B cell (primary cell): ENCODE measurements around the gene GSG1. TPM values are rescaled to one million over a fixed set of nuclear protein-coding genes. Genes with fewer than 3 reads are reported as not detected.

Source experiments
- ATAC-seq: fragments of 200-7000 bp; cut with Tn5 transposase; one replicate; pipeline ENCODE4 v1.10.0; 2021; ENCODE audit warnings: low read depth, mild to moderate bottlenecking, moderate number of reproducible peaks, moderate library complexity
- CTCF ChIA-PET: fragments of 350-600 bp; sonication (Branson Sonifier 250); formaldehyde crosslinking; loops from one replicate; lab custom pipeline; 2021; ENCODE audit warnings: antibody characterized with exemption, inconsistent platforms; lab: Charles Lee
- POLR2A ChIA-PET: fragments of 350-600 bp; sonication (Branson Sonifier 250); formaldehyde crosslinking; loops from one replicate; lab custom pipeline; 2021; ENCODE audit warnings: antibody characterized with exemption; lab: Charles Lee
- DNase-seq: peaks from one replicate; pipeline ENCODE4 v3.0.0; 2013
- H2AFZ ChIP-seq: 2 replicates; pipeline ENCODE4 v1.6.1; 2012; ENCODE audit warnings: mild to moderate bottlenecking, low read depth, low read length; ENCODE audit not compliant: insufficient read depth, poor library complexity, severe bottlenecking
- H3K27ac ChIP-seq, 2 donors: 1 replicate in 1 of 2; 2 replicates in 1 of 2; pipeline ENCODE4 v1.5.1; 2012 to 2013; ENCODE audit warnings: low read length in 2 of 2, mild to moderate bottlenecking in 2 of 2, moderate library complexity in 1 of 2
- H3K27me3 ChIP-seq, 4 experiments: fragments of 200-600 bp in 1 of 4; sonication (generic) in 1 of 4; replicated peaks in 1 of 4; 1 replicate in 2 of 4; 2 replicates in 2 of 4; pipeline versions ENCODE4 v1.6.1 to v1.7.0; 2013 to 2016; ENCODE audit warnings: low read length in 3 of 4, mild to moderate bottlenecking in 2 of 4, mixed read lengths in 1 of 4, moderate library complexity in 1 of 4; ENCODE audit not compliant: insufficient read depth in 4 of 4, control insufficient read depth in 3 of 4; ENCODE audit errors: control extremely low read depth in 1 of 4
- H3K36me3 ChIP-seq, 2 experiments: replicated peaks in 1 of 2; 1 replicate in 1 of 2; 2 replicates in 1 of 2; pipeline versions ENCODE4 v1.6.1 to v1.7.1; 2013; ENCODE audit warnings: low read length in 1 of 2; ENCODE audit not compliant: insufficient read depth in 2 of 2, control insufficient read depth in 1 of 2; ENCODE audit errors: control extremely low read depth in 1 of 2, extremely low read depth in 1 of 2
- H3K4me1 ChIP-seq, 2 donors: fragments of 200-600 bp in 1 of 2; sonication (generic) in 1 of 2; 1 replicate in 1 of 2; 2 replicates in 1 of 2; pipeline versions ENCODE4 v1.5.1 to v1.6.1; 2013 to 2017; ENCODE audit warnings: low read length in 2 of 2; ENCODE audit not compliant: control insufficient read depth in 2 of 2, insufficient read depth in 2 of 2
- H3K4me2 ChIP-seq: replicated peaks from 2 replicates; pipeline ENCODE3; 2012; ENCODE audit warnings: mild to moderate bottlenecking, low read depth, low read length; ENCODE audit not compliant: poor library complexity, severe bottlenecking
- H3K4me3 ChIP-seq, 5 experiments: fragments of 200-600 bp in 1 of 5; sonication (generic) in 1 of 5; 1 replicate in 3 of 5; 2 replicates in 2 of 5; pipeline versions ENCODE4 v1.5.1 to v1.7.0; 2011 to 2016; ENCODE audit warnings: low read length in 4 of 5, mild to moderate bottlenecking in 4 of 5, low read depth in 2 of 5, control low read depth in 1 of 5, moderate library complexity in 1 of 5; ENCODE audit not compliant: insufficient read depth in 1 of 5; ENCODE audit errors: control extremely low read depth in 1 of 5, extremely low read depth in 1 of 5
- H3K79me2 ChIP-seq: fragments of 200-600 bp; sonication (generic); one replicate; pipeline ENCODE4 v1.6.0; 2016; ENCODE audit warnings: low read length; ENCODE audit not compliant: control insufficient read depth, insufficient read depth
- H3K9ac ChIP-seq: fragments of 200-600 bp; sonication (generic); 2 replicates; pipeline ENCODE4 v1.6.1; 2017; ENCODE audit warnings: mild to moderate bottlenecking, low read length, moderate library complexity
- H3K9me3 ChIP-seq, 3 donors: one replicate each; pipeline versions ENCODE4 v1.6.1 to v1.7.1; 2013; ENCODE audit warnings: low read length in 2 of 3; ENCODE audit not compliant: control insufficient read depth in 2 of 3, insufficient read depth in 1 of 3; ENCODE audit errors: control extremely low read depth in 1 of 3
- H4K20me1 ChIP-seq: 2 replicates; pipeline ENCODE4 v1.6.0; 2012; ENCODE audit warnings: mild to moderate bottlenecking, low read length; ENCODE audit not compliant: insufficient read depth, control insufficient read depth, poor library complexity, severe bottlenecking
- H3K27ac Mint-ChIP-seq: one replicate; pipeline ENCODE4 v1.8.0; 2021; ENCODE audit warnings: mixed read lengths
- H3K27me3 Mint-ChIP-seq: one replicate; pipeline ENCODE4 v1.8.0; 2021; ENCODE audit warnings: mixed read lengths
- H3K4me1 Mint-ChIP-seq: one replicate; pipeline ENCODE4 v1.8.0; 2021; ENCODE audit warnings: mixed read lengths
- H3K4me3 Mint-ChIP-seq: one replicate; pipeline ENCODE4 v1.8.0; 2021; ENCODE audit warnings: mixed read lengths
- H3K9me3 Mint-ChIP-seq: one replicate; pipeline ENCODE4 v1.8.0; 2022; ENCODE audit warnings: mixed read lengths; ENCODE audit not compliant: insufficient read depth
- EZH2 ChIP-seq: IDR thresholded peaks from 2 replicates; pipeline ENCODE4 v1.6.1; 2012; ENCODE audit warnings: borderline replicate concordance, low read depth, mild to moderate bottlenecking, moderate library complexity, low read length; ENCODE audit not compliant: insufficient read depth, poor library complexity, severe bottlenecking
- WGBS: methylation state at CpG from one replicate; pipeline ENCODE4 v1.1.5; 2013; ENCODE audit warnings: missing lambda C conversion rate; ENCODE audit not compliant: insufficient coverage; 5-methylcytosine and 5-hydroxymethylcytosine counted together
- intact Hi-C: fragments of 100-400 bp; cut with micrococcal nuclease; formaldehyde crosslinking; loops from one replicate; pipeline ENCODE4 v1.10.0; 2022
- polyA plus RNA-seq: library from polyadenylated mRNA; depleted of rRNA; stranded (reverse); fragments of >200 nt; gene quantifications from 2 replicates; pipeline ENCODE4 v1.2.3, GENCODE V29; 2012
- total RNA-seq, 2 donors: library from RNA; stranded (reverse); fragments of 120-200 nt in 1 of 2; gene quantifications; 1 replicate in 1 of 2; 2 replicates in 1 of 2; pipeline versions ENCODE4 v1.2.3 to v1.2.4, GENCODE V29; 2013 to 2022
- TF ChIP-seq, protein P1 (sequence below): fragments of 200-600 bp; IDR thresholded peaks from one replicate; pipeline ENCODE4 v1.8.0; 2022; ENCODE audit warnings: antibody characterized with exemption, mild to moderate bottlenecking

Gene GSG1
- total and polyA plus RNA-seq, 2 donors (not counting 1 experiment from before 2014, with no cell fraction given) = not detected

DNA sequence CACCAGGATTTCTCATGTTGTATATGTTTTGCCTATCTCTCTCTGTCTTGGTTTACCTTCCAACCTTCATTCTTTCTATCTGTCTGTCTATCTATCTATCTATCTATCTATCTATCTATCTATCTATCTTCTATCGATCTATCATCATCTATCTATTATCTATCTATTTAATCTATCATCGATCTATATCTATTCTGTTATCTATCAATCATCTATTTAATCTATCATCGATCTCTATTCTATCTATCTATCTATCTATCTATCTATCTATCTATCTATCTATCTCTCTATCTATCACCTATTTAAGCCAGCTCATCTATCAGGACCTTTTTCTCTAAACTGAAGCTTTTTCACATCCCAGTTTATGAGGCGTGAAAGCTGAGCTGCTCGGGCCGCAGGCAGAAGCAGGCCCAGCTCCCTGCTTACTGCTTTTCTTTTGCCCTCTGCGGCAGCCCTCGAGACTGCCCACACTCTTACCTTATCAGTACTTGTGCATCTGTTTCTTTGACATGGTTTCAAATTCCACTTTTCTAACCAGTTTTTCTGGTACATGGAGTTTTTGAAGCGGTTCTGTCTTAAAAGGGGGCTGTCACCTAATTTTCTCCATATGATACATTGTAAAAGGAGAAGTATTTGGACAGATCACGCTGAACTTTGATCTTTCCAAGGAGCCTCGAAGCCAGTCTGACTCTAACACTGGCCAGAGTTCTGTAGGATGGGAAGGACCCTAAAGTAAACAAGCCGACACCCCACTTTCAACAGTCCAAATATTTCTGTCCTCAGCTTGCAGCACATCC lies 44.4 kb upstream of the GSG1 start:
- CTCF ChIA-PET = interaction anchor here (1.4 kb wide), 1 partner anchor 64 kb away, joined by 3 read pairs; no protein-coding TSS in a partner anchor
- ATAC-seq = no peak
- POLR2A ChIA-PET = no interaction called here
- no peak overlapping the region for H2AFZ ChIP-seq
- H3K9me3 ChIP-seq = no peaks in the 10 kb centered on the region
- H3K79me2 ChIP-seq = no peaks in the 10 kb centered on the region
- Mint-ChIP-seq H3K27me3 (peaks cover 24% of the 10 kb centered on the region), H3K4me1 (peaks cover 21% of the 10 kb centered on the region), H3K9me3 (no peaks in the 10 kb centered on the region), H3K27ac (no peak overlapping the region), H3K4me3 (no peak overlapping the region)
- H3K27me3 ChIP-seq = peaks cover 0 to 3% (median 0%) of the 10 kb centered on the region in 4 experiments
- 77% methylated on average over 7 of the region's 12 CpGs for WGBS
- no peak overlapping the region for H3K9ac ChIP-seq
- TF ChIP-seq, protein P1, sequence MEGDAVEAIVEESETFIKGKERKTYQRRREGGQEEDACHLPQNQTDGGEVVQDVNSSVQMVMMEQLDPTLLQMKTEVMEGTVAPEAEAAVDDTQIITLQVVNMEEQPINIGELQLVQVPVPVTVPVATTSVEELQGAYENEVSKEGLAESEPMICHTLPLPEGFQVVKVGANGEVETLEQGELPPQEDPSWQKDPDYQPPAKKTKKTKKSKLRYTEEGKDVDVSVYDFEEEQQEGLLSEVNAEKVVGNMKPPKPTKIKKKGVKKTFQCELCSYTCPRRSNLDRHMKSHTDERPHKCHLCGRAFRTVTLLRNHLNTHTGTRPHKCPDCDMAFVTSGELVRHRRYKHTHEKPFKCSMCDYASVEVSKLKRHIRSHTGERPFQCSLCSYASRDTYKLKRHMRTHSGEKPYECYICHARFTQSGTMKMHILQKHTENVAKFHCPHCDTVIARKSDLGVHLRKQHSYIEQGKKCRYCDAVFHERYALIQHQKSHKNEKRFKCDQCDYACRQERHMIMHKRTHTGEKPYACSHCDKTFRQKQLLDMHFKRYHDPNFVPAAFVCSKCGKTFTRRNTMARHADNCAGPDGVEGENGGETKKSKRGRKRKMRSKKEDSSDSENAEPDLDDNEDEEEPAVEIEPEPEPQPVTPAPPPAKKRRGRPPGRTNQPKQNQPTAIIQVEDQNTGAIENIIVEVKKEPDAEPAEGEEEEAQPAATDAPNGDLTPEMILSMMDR = no peak
- no peak for TF ChIP-seq EZH2
- H3K4me1 ChIP-seq = peaks cover 12 to 13% of the 10 kb centered on the region in 2 donors
- intact Hi-C loops = no loop called here
- no peaks in the 10 kb centered on the region for H3K36me3 ChIP-seq
- H3K27ac ChIP-seq = no peak overlapping the region
- no peak overlapping the region for H3K4me3 ChIP-seq
- H4K20me1 ChIP-seq = no peaks in the 10 kb centered on the region
- no peak for DNase-seq
- H3K4me2 ChIP-seq = no peak overlapping the region

DNA sequence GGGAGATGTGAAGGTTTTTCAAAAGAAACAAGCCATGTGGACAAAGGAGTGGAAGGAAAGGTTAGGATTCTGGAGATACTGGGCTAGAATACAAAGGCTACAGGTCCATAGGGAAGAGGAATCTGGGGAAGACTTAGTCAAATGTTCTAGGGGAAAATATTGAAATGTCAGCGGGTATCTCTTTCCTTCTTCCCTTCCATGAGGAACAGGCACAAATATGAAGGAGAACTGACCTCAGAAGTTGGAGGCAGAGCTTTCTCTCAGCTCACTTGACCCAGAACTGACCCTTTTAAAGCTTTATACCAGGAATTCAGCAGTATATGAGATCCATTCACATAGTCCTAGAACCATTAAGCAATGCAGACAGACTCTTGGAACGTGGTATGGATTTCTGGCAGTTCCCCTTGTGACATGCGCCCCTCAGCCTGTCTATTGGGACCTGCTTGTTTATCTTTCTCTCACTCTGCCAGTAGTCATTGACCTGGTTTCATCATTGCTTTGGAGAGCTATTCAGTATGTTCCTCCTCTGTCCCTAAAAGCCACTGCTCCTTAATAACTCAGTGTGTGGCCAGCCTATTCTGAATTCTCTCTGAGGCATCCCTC lies 43.0 kb upstream of the GSG1 start:
- 88% methylated on average over 2 of the region's 3 CpGs for WGBS
- no peak overlapping the region for H3K27ac ChIP-seq
- H3K4me2 ChIP-seq = no peak overlapping the region
- H2AFZ ChIP-seq = no peak overlapping the region
- peaks cover 24% of the 10 kb centered on the region for H3K27me3 Mint-ChIP-seq
- CTCF ChIA-PET = no interaction called here
- no peaks in the 10 kb centered on the region for H3K9me3 Mint-ChIP-seq
- H3K36me3 ChIP-seq = no peaks in the 10 kb centered on the region
- TF ChIP-seq EZH2 = no peak
- TF ChIP-seq, protein P1 = no peak
- H3K27ac Mint-ChIP-seq = no peak overlapping the region
- H3K9ac ChIP-seq = no peak overlapping the region
- no peak overlapping the region for H3K4me3 Mint-ChIP-seq
- peaks cover 21% of the 10 kb centered on the region for H3K4me1 Mint-ChIP-seq
- ATAC-seq = no peak
- POLR2A ChIA-PET = no interaction called here
- no peaks in the 10 kb centered on the region for H4K20me1 ChIP-seq
- H3K9me3 ChIP-seq = no peaks in the 10 kb centered on the region
- intact Hi-C loops = no loop called here
- H3K4me3 ChIP-seq = no peak overlapping the region
- peaks cover 12 to 13% of the 10 kb centered on the region in 2 donors for H3K4me1 ChIP-seq
- no peak for DNase-seq
- no peaks in the 10 kb centered on the region for H3K79me2 ChIP-seq
- peaks cover 0 to 3% (median 0%) of the 10 kb centered on the region in 4 experiments for H3K27me3 ChIP-seq
